ENCODE data around the gene LMTK3.
A peak's percentile ranks its signal among the peaks of the same experiment; 100 is the strongest.

Gene LMTK3

DNA sequence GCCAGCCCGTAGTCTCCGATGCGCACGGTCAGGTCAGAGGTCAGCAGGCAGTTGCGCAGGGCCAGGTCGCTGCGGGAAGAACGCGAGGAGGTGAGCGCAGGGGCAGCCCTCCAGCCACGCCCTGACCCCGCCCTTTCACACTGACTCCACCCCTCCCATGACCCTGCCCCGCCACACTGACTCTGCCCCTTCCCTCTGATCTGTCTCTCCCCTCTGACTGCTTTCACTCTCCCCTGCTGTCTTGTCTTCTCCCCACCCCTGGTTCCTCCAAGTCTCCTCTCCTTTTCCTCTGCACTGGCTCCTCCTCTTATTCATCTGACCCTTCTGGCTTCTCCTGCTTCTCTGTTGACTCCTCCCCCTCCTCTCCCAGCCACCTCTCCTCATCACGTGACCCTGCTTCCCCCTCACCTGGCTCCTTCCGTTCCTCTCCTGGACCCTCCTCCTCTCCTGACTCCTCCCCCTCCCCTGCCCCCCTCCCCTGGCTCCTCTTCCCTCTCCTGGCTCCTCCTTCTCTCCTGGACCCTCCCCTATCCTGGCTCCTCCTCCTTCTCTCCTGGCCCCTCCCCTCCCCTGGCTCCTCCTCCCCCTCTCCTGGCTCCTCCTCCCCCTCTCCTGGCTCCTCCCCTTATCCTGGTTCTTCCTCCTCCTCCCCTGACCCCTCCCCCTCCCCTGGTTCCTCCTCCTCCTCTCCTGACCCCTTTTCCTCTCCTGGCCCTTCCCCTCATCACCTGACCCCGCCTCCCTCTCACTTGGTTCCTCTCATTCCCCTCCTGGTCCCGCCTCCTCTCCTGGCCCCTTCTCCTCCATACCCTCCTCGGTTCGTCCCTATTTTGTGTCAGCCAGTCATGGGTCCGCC lies 9.9 kb downstream of the LMTK3 start:
- Histone ChIP-seq H3K9me3 (no peaks in the 10 kb centered on the region), H3K27me3 (peaks cover 46% of the 10 kb centered on the region), H3K4me3 (ENCODE audit: low read depth in 1 of 2, low read length in 1 of 2) (peak overlapping the region; percentile 10 to 54), H3K4me1 (ENCODE audit: control insufficient read depth in 1 of 2, insufficient read depth in 1 of 2, low read depth in 1 of 2, low read length in 1 of 2) (peaks cover 14 to 17% of the 10 kb centered on the region in 2 experiments), H3K36me3 (no peaks in the 10 kb centered on the region), H3K27ac (peak overlapping the region; percentile 36)
- TF ChIP-seq, protein P1, sequence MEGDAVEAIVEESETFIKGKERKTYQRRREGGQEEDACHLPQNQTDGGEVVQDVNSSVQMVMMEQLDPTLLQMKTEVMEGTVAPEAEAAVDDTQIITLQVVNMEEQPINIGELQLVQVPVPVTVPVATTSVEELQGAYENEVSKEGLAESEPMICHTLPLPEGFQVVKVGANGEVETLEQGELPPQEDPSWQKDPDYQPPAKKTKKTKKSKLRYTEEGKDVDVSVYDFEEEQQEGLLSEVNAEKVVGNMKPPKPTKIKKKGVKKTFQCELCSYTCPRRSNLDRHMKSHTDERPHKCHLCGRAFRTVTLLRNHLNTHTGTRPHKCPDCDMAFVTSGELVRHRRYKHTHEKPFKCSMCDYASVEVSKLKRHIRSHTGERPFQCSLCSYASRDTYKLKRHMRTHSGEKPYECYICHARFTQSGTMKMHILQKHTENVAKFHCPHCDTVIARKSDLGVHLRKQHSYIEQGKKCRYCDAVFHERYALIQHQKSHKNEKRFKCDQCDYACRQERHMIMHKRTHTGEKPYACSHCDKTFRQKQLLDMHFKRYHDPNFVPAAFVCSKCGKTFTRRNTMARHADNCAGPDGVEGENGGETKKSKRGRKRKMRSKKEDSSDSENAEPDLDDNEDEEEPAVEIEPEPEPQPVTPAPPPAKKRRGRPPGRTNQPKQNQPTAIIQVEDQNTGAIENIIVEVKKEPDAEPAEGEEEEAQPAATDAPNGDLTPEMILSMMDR (IDR thresholded peaks at IDR 0.05): no peak

DNA sequence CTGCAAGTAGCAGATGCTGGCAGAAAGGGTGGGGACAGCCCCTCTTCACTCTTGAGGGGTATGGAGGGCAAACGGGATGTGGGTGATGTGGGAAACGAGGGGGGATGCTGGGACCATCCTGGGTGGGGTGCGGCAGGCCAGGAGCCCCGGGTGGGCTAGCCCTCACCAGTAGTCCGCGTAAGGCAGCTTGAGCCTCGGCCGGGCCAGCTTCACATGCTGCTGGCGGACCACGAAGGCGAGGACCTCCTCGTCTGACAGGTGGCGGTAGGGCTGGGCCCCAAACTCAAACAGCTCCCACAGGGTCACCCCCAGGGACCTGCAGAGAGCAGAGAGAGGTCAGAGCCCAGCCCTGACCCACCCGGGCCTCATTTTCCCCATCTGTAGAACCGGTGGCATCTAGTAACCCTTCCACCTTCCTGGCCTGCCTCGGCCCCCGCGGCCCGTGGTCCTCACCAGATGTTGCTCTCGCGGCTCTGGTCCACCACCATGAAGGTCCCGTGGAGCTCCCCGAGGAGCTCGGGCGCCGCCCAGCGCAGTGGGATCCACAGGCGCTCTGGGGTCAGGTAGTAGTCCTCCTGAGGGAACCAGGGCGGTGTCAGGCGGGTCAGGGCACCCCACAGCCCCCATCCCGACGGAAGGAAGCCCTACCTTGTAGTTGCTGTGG lies 10.7 kb downstream of the LMTK3 start:
- H3K36me3 ChIP-seq: no peaks in the 10 kb centered on the region
- H3K4me1 ChIP-seq (ENCODE audit: control insufficient read depth in 1 of 2, insufficient read depth in 1 of 2, low read depth in 1 of 2, low read length in 1 of 2): peaks cover 14 to 17% of the 10 kb centered on the region in 2 experiments
- H3K27ac ChIP-seq: peak overlapping the region; percentile 36
- TF ChIP-seq, protein P1 (IDR thresholded peaks at IDR 0.05): no peak
- H3K27me3 ChIP-seq: peaks cover 52% of the 10 kb centered on the region
- H3K4me3 ChIP-seq (ENCODE audit: low read depth in 1 of 2, low read length in 1 of 2): peak overlapping the region; percentile 10 to 54
- H3K9me3 ChIP-seq: no peaks in the 10 kb centered on the region

DNA sequence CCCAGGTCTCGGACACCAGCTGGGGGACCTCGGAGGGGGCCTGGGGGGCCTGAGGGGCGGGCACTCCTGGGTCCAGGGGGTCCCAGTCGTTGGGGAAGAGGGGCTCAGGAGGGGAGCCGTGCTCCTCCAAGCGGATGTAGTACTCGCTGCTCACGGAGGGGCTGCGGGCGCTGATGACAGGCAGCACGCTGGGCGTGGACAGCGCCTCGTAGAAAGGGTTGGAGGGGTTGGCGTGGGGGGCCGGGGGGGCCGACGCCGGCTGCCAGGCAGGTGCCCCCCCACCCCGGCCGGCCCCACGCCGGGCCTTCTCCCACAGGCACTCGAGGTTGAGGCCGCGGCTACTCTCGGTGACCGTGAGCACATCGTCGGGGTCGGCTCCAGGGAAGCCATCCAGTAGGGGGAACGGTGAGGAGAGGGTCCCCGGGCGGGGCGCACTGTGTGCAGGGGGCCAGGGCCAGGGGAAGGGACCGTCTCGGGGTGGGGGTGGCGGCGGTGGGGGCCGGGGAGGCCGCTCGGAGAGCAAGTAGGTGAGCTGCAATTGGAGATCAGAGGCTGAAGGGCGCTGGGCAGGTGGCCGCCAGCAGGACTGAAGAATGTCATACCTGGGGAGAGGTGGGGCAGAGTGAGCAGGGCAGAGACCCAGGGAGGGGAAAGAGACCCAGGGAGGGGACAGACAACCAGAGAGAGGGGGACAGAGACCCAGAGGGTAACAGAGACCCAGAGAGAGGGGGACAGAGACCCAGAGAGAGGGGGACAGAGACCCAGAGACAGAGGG lies 12.1 kb downstream of the LMTK3 start:
- H3K27me3 ChIP-seq: peaks cover 67% of the 10 kb centered on the region
- TF ChIP-seq, protein P1 (IDR thresholded peaks at IDR 0.05): no peak

DNA sequence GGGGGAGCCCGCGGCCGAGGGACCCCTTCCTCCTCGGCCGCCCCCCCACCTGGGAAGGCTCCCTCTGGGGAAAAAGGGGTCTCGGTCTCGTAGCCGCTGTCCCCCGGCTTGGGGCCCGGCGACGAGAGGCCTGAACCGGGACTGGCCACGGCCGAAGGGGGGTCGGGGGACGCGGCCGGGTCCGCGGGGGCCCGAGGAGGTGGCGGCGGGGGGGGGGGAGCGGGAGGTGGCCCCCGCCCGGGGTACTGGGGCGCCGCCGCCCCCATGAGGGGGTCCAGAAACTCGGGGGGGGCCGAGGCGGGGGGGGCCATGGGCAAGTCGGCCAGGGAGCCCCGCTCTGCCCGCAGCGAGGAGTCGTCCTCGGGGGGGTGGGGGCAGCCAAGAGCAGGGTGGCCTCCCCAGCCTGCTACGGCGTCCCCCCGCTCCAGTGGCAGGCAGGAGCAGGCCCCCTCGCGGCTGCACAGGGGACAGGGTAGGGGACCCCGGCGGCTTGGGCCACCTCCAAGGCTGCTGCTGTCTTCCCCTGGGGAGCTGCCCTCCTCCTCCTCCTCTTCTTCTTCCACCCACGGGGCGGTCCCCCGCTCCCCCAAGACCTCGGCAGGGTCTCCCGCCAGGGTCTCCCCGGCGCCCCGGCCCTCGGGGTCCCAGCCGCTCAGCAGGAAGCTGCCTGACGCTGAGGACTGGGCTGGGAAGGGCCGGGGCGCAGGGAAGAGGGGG lies 12.9 kb downstream of the LMTK3 start:
- TF ChIP-seq, protein P1 (IDR thresholded peaks at IDR 0.05): no peak
- H3K27ac ChIP-seq: no peak overlapping the region

More for the DNA sequence above, 12.1 kb downstream of the LMTK3 start:
- Histone ChIP-seq H3K4me3 (ENCODE audit: low read depth in 1 of 2, low read length in 1 of 2) (no peak overlapping the region), H3K9me3 (no peaks in the 10 kb centered on the region), H3K4me1 (ENCODE audit: control insufficient read depth in 1 of 2, insufficient read depth in 1 of 2, low read depth in 1 of 2, low read length in 1 of 2) (peaks cover 22 to 26% of the 10 kb centered on the region in 2 experiments), H3K36me3 (no peaks in the 10 kb centered on the region), H3K27ac (no peak overlapping the region)

More for the DNA sequence above, 12.9 kb downstream of the LMTK3 start:
- H3K4me3 ChIP-seq (ENCODE audit: low read depth in 1 of 2, low read length in 1 of 2): no peak overlapping the region
- H3K27me3 ChIP-seq: peaks cover 74% of the 10 kb centered on the region
- peaks cover 27 to 30% of the 10 kb centered on the region in 2 experiments for H3K4me1 ChIP-seq (ENCODE audit: control insufficient read depth in 1 of 2, insufficient read depth in 1 of 2, low read depth in 1 of 2, low read length in 1 of 2)
- H3K9me3 ChIP-seq: no peaks in the 10 kb centered on the region
- no peaks in the 10 kb centered on the region for H3K36me3 ChIP-seq

Data from neutrophil (primary cell).